ENCODE results near the gene ERMARD. TPM values are rescaled to one million over a fixed set of nuclear protein-coding genes. Genes with fewer than 3 reads are reported as not detected.
A peak's percentile ranks its signal among the peaks of the same experiment; 100 is the strongest.
"Not testable (repeated sequence)": the region's sequence is repeated elsewhere in the genome, so short reads cannot be mapped to it uniquely, and the experiment has no call there.

ERMARD gene
- total RNA-seq, 2 experiments from 2014 or later: 21.1 to 22.8 TPM

DNA sequence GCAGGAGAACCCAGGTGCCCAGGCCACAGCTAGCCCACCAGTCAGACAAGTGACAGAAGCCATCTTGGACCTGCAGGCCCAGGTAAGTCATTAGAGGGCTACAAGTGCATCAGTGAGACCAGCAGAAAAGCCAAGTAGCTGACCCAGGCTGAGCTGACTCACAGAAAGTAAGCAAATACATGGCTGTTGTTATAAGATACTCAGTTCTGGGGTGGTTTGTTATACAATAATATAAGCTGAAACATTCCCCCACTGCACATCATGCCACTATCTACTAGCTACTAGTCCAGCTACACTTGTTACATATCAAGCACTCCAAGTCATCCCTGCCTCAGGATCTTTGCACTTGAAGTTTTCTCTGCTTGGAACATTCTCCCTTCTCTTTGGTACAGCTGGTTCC is 10.1 kb upstream of the ERMARD start:
- intact Hi-C loops (cut with micrococcal nuclease): no loop called here
- no peaks in the 10 kb centered on the region for H3K36me3 Mint-ChIP-seq (ENCODE audit: low read depth)
- no peaks in the 10 kb centered on the region for H3K9me3 Mint-ChIP-seq
- H3K4me1 Mint-ChIP-seq (ENCODE audit: low read depth): no peaks in the 10 kb centered on the region
- DNase-seq: no peak
- CTCF ChIA-PET: no interaction called here
- peaks cover 5% of the 10 kb centered on the region for H3K27me3 Mint-ChIP-seq (ENCODE audit: low read depth)
- no peak overlapping the region for H3K4me3 Mint-ChIP-seq
- H3K27ac Mint-ChIP-seq: no peak overlapping the region

DNA sequence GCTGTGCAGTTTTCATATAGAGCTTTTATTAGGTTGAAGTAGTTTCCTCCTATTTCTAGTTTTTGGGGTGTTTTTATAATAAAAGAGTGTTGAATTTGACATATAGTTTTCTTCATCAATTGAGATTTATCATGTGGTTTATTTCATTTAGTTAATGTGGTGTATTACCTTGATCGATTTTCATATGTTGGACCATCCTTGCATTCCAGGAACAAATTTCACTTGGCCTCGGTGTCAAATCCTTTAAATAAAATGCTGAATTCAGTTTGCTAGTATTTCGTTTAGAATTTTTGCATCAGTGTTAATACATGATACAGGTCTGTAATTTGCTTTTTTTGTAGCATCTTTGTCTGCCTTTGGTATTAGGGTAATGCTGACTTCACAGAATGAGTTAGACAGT is 6.0 kb upstream of the ERMARD start:
- peaks cover 12% of the 10 kb centered on the region for H3K4me1 Mint-ChIP-seq (ENCODE audit: low read depth)
- H3K27me3 Mint-ChIP-seq (ENCODE audit: low read depth): no peaks in the 10 kb centered on the region
- no peak for DNase-seq
- intact Hi-C loops (cut with micrococcal nuclease): no loop called here
- no peak overlapping the region for H3K27ac Mint-ChIP-seq
- CTCF ChIA-PET: interaction anchor here (0.7 kb wide), 1 partner anchor 11 kb away, joined by 3 read pairs; no protein-coding TSS in a partner anchor
- H3K4me3 Mint-ChIP-seq: no peak overlapping the region
- H3K9me3 Mint-ChIP-seq: peaks cover 3% of the 10 kb centered on the region
- peaks cover 19% of the 10 kb centered on the region for H3K36me3 Mint-ChIP-seq (ENCODE audit: low read depth)

DNA sequence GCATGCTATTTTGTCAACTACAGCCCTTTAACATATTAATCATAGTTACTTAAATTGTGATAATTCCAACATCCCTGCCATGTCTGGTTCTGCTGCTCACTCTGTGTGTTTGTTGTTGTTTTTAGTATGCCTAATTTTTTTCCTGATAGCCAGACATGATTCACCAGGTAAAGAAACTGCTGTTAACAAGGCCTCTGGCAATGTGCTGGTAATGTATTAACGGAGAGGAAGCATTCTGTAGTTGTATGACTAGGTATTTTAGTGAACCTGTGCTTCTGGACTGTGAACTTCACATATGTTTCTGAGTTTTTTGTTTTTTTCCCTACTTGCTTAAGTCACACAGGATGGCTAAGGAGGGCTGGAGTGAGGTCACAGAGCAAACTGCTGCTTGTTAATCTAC is 4.9 kb upstream of the ERMARD start:
- no peak for DNase-seq
- H3K4me3 Mint-ChIP-seq: no peak overlapping the region
- peaks cover 21% of the 10 kb centered on the region for H3K36me3 Mint-ChIP-seq (ENCODE audit: low read depth)
- H3K4me1 Mint-ChIP-seq (ENCODE audit: low read depth): peaks cover 15% of the 10 kb centered on the region
- peaks cover 3% of the 10 kb centered on the region for H3K9me3 Mint-ChIP-seq
- CTCF ChIA-PET: no interaction called here
- no peak overlapping the region for H3K27ac Mint-ChIP-seq
- no peaks in the 10 kb centered on the region for H3K27me3 Mint-ChIP-seq (ENCODE audit: low read depth)
- intact Hi-C loops (cut with micrococcal nuclease): no loop called here

DNA sequence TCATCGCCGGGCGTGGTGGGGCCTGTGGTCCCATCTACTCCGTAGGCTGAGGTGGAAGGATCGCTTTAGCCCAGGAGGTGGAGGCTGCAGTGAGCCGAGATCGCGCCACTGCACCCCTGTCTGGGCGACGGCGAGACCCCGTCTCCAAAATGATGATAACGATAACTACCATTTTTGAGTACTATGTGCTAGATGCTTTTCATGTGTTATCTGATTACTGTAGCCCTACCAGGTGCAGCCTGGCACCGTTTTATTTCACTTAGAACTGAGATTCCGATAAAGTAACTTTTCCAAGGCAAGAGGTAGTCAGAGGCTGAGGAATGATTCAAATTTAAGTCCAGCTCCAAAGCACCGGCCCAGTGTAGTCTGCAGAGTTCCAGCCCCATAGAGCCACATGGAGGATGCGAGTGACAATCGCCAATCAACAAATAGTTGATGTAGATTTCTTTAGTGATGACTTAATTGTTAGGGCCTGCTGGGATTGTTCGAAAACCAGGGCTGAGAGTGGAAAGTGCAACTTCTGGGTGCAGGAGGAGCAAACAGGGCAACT is 727 bp downstream of the ERMARD start:
- peak overlapping the region; percentile 91 for H3K4me3 Mint-ChIP-seq
- intact Hi-C loops (cut with micrococcal nuclease): loop anchor here (1.0 to 5.0 kb wide), 2 partner anchors 98 to 540 kb away; no protein-coding TSS in a partner anchor
- CTCF ChIA-PET: no interaction called here
- H3K9me3 Mint-ChIP-seq: peaks cover 2% of the 10 kb centered on the region
- peaks cover 20% of the 10 kb centered on the region for H3K36me3 Mint-ChIP-seq (ENCODE audit: low read depth)
- peaks cover 33% of the 10 kb centered on the region for H3K4me1 Mint-ChIP-seq (ENCODE audit: low read depth)
- no peaks in the 10 kb centered on the region for H3K27me3 Mint-ChIP-seq (ENCODE audit: low read depth)
- peak overlapping the region; percentile 87 for H3K27ac Mint-ChIP-seq
- DNase-seq: peak; percentile 27

DNA sequence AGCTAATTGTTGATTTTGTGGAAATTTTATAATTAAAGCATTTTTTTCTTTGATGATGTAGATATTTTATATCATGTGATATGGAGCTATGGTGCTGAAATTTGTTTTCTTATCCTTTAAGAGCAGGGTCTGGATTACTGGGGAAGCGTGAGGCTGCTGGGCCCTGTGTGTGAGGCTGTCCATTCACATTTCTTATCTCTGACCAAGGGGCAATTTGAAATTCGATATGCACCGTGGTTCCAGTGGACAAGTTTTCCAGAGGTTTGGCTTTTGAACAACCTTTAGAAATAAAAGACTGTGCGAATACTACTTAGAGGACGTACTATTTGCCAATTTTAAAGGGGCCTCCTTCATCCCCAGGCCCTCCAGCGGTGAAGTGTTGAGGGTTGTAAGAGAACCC is 3.7 kb downstream of the ERMARD start:
- Mint-ChIP-seq H3K27ac (no peak overlapping the region), H3K9me3 (no peaks in the 10 kb centered on the region), H3K36me3 (ENCODE audit: low read depth) (peaks cover 22% of the 10 kb centered on the region), H3K27me3 (ENCODE audit: low read depth) (no peaks in the 10 kb centered on the region), H3K4me1 (ENCODE audit: low read depth) (peaks cover 23% of the 10 kb centered on the region), H3K4me3 (no peak overlapping the region)
- no peak for DNase-seq
- CTCF ChIA-PET: interaction anchor here (0.6 to 0.7 kb wide), 2 partner anchors 221 to 827 kb away, joined by 3 to 5 read pairs; no protein-coding TSS in a partner anchor
- intact Hi-C loops (cut with micrococcal nuclease): no loop called here

DNA sequence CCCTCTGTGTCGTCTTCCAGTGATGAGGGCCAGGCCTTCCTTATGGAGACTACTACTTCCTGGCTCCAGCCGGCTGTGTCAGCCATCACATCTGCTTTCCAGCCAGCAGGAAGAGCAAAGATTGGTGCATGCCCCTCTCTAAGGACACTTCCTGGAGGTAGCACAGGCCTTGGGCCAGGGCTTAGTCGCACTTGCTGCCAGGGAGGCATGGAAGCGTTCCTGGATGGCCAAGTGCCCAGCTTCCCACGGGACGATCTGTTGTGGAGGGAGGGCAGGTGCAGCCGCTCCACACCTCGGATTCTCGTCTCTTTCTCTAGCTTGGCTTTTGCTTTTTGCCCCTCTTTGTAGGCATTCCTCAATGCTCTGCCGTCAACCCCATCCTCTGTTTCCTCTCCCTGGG is 11.9 kb downstream of the ERMARD start:
- peaks cover 56% of the 10 kb centered on the region for H3K36me3 Mint-ChIP-seq (ENCODE audit: low read depth)
- no peak overlapping the region for H3K4me3 Mint-ChIP-seq
- H3K27ac Mint-ChIP-seq: no peak overlapping the region
- no peaks in the 10 kb centered on the region for H3K4me1 Mint-ChIP-seq (ENCODE audit: low read depth)
- CTCF ChIA-PET: interaction anchor here (1.4 kb wide), 1 partner anchor 27 kb away, joined by 4 read pairs; no protein-coding TSS in a partner anchor
- intact Hi-C loops (cut with micrococcal nuclease): no loop called here
- no peak for DNase-seq
- H3K27me3 Mint-ChIP-seq (ENCODE audit: low read depth): no peaks in the 10 kb centered on the region
- H3K9me3 Mint-ChIP-seq: no peaks in the 10 kb centered on the region

DNA sequence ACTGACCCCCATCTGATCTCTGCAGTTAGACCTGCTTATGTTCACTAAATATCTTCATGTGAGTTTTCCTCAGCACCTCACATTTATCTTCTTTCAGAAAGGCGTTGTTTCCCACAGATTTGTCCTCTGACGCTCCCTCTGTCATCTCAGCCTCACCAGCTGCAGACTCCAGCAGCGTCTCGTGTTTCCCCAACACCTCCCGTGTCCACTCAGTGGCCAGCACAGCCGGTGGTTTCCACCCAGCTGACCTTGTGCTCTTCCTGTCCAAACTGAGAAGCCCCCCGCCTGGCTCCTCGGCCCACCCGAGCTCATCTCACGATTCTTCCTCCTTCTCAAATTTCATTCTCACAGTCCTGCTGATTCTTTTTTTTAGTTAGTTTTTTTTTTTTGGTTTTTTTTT is 12.5 kb downstream of the ERMARD start:
- Mint-ChIP-seq H3K36me3 (ENCODE audit: low read depth) (peaks cover 53% of the 10 kb centered on the region), H3K4me3 (no peak overlapping the region), H3K4me1 (ENCODE audit: low read depth) (no peaks in the 10 kb centered on the region), H3K27ac (no peak overlapping the region), H3K9me3 (no peaks in the 10 kb centered on the region), H3K27me3 (ENCODE audit: low read depth) (no peaks in the 10 kb centered on the region)
- CTCF ChIA-PET: interaction anchor here (0.6 to 1.4 kb wide), 2 partner anchors 26 to 682 kb away, joined by 3 to 4 read pairs; no protein-coding TSS in a partner anchor
- intact Hi-C loops (cut with micrococcal nuclease): no loop called here
- DNase-seq: no peak

DNA sequence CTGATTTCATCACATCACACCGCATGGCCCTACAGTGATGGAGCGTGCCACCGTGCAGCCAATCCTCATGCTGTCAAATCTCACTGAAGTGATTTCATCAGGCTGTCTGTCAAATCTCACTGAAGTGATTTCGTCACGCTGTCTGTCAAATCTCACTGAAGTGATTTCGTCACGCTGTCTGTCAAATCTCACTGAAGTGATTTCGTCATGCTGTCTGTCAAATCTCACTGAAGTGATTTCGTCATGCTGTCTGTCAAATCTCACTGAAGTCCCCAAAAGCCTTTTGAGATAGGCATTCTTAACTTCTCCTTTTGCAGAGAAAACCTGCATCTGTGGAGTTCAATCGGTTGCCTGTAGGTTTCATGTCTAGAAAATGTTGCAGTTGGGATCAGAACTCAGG is 14.4 kb downstream of the ERMARD start:
- H3K4me3 Mint-ChIP-seq; H3K9me3 Mint-ChIP-seq; intact Hi-C loops (cut with micrococcal nuclease); H3K4me1 Mint-ChIP-seq (ENCODE audit: low read depth); H3K27ac Mint-ChIP-seq; DNase-seq; H3K27me3 Mint-ChIP-seq (ENCODE audit: low read depth): not testable (repeated sequence)
- peaks cover 44% of the 10 kb centered on the region for H3K36me3 Mint-ChIP-seq (ENCODE audit: low read depth)
- CTCF ChIA-PET: interaction anchor here (1.1 kb wide), 1 partner anchor 24 kb away, joined by 3 read pairs; no protein-coding TSS in a partner anchor

DNA sequence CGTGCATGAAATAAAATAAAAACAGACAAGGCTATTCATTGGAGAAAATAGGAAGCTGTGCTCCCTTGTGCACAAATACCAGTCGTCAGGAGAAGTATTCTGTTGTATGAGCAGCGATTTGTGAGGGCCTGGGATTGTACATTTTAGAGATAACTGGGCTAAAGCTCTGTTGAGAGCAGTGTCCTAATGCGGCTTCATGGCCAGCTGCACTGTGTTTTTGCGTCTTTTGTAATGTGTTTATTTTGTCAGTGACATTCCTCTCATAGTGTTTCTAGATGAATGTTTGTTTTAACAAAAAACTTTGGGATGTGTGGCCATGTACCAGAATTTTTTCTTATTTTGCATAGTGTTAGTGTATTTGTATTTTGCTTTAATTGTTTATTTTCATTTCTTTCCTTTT is 14.8 kb downstream of the ERMARD start:
- Mint-ChIP-seq H3K36me3 (ENCODE audit: low read depth) (peaks cover 43% of the 10 kb centered on the region), H3K9me3 (no peaks in the 10 kb centered on the region), H3K27me3 (ENCODE audit: low read depth) (no peaks in the 10 kb centered on the region), H3K4me3 (no peak overlapping the region), H3K27ac (no peak overlapping the region), H3K4me1 (ENCODE audit: low read depth) (no peaks in the 10 kb centered on the region)
- CTCF ChIA-PET: interaction anchor here (1.1 kb wide), 1 partner anchor 23 kb away, joined by 3 read pairs; no protein-coding TSS in a partner anchor
- no peak for DNase-seq
- intact Hi-C loops (cut with micrococcal nuclease): no loop called here

DNA sequence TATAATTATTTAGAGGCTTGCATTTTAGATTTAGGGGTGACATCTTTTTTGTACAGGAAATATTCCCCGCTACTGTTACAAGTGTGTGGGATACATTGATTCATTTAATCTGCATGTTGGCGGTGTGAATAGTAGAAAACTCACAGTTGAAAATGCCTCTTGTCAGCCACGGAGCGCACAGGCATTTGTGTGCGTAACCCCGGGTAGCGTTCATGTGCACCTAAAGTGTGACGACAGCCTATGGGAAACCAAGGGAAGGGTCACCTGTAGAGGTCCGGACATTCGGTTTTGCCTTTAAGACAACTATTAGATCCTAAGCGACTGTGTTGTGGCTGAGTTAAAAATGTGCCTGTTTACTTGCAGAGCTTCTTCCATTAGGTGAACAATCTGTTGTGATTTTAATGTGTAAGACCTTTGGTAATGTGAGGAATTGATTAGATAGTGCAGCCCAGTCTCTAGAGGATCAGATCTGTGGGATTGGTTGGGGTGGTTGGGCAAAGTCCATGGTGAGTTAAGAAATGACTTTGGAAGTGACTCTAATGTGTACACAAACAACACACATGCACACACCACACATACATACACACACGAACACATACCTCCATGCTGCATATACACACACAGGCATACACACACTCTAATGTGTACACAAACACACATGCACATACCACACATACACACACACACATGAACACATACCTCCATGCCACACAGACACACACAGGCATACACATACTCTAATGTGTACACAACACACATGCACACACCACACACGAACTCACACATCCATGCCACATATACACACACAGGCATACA is 15.7 kb downstream of the ERMARD start:
- no peak overlapping the region for H3K4me3 Mint-ChIP-seq
- H3K9me3 Mint-ChIP-seq: no peaks in the 10 kb centered on the region
- no peaks in the 10 kb centered on the region for H3K27me3 Mint-ChIP-seq (ENCODE audit: low read depth)
- CTCF ChIA-PET: interaction anchor here (1.1 kb wide), 1 partner anchor 23 kb away, joined by 3 read pairs; no protein-coding TSS in a partner anchor
- H3K4me1 Mint-ChIP-seq (ENCODE audit: low read depth): no peaks in the 10 kb centered on the region
- DNase-seq: no peak
- peaks cover 45% of the 10 kb centered on the region for H3K36me3 Mint-ChIP-seq (ENCODE audit: low read depth)
- intact Hi-C loops (cut with micrococcal nuclease): no loop called here
- no peak overlapping the region for H3K27ac Mint-ChIP-seq

DNA sequence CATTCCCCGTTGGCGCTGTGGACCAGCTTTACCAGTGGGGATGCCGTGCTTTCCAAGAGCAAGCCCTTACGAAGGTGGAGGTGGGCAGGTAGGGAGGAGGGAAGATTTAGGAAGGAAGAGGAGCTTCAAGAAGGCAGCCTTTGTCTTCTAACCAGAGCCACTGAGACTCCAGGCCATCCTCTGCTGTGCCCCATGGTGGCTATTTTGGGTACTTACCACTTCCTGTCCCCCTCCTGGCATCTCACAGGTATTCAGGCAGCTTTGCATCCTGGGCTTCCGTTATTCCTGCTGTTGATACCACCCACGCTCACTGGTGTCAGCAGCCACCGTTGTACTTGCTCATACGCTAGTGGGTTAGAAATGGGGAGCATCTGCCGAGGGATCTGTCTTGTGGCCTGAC is 22.9 kb downstream of the ERMARD start:
- no peaks in the 10 kb centered on the region for H3K4me1 Mint-ChIP-seq (ENCODE audit: low read depth)
- CTCF ChIA-PET: interaction anchor here (1.6 kb wide), 1 partner anchor 15 kb away, joined by 5 read pairs; no protein-coding TSS in a partner anchor
- H3K27me3 Mint-ChIP-seq (ENCODE audit: low read depth): no peaks in the 10 kb centered on the region
- no peak overlapping the region for H3K4me3 Mint-ChIP-seq
- no peaks in the 10 kb centered on the region for H3K9me3 Mint-ChIP-seq
- no peak for DNase-seq
- peaks cover 34% of the 10 kb centered on the region for H3K36me3 Mint-ChIP-seq (ENCODE audit: low read depth)
- intact Hi-C loops (cut with micrococcal nuclease): no loop called here
- H3K27ac Mint-ChIP-seq: no peak overlapping the region

DNA sequence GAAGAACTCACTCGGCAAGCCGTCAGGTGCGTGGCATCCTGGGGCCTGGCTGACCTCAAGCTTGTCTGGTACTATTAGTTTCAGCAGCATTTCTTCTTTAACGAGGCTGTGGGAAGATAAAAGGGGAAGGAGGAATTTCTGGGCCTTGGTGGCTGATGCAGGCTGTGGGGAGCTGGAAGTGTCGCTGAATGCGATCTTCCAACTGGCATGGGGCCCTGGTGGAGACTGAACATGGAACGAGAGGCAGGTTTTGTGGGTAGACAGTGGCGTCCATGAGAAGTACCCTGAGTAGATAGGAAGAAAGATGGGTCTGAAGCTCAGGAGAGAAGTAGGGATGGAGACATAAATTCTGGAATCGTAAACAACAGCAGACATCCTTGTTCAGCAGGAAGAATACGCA is 23.9 kb downstream of the ERMARD start:
- H3K27me3 Mint-ChIP-seq (ENCODE audit: low read depth): no peaks in the 10 kb centered on the region
- peaks cover 35% of the 10 kb centered on the region for H3K36me3 Mint-ChIP-seq (ENCODE audit: low read depth)
- intact Hi-C loops (cut with micrococcal nuclease): no loop called here
- H3K4me3 Mint-ChIP-seq: no peak overlapping the region
- DNase-seq: no peak
- no peaks in the 10 kb centered on the region for H3K9me3 Mint-ChIP-seq
- H3K4me1 Mint-ChIP-seq (ENCODE audit: low read depth): no peaks in the 10 kb centered on the region
- CTCF ChIA-PET: interaction anchor here (1.0 kb wide), 1 partner anchor 15 kb away, joined by 6 read pairs; no protein-coding TSS in a partner anchor
- H3K27ac Mint-ChIP-seq: no peak overlapping the region

All from activated naive CD4-positive, alpha-beta T cell treated with anti-CD3 and anti-CD28 coated beads for 36 hours (primary cell).